Measurements from ENCODE around the gene MAP2K3. TPM values are rescaled to one million over a fixed set of nuclear protein-coding genes. Genes with fewer than 3 reads are reported as not detected.
A peak's percentile ranks its signal among the peaks of the same experiment; 100 is the strongest.

The MAP2K3 gene
- total RNA-seq, 4 donors from 2014 or later = 44.4 to 148 (median 59.6) TPM

GRCh38 chr17:21286066-21286770 is 1.7 kb downstream of the MAP2K3 start:
- no peaks in the 10 kb centered on the region for H3K9me3 ChIP-seq
- no peaks in the 10 kb centered on the region for H3K27me3 ChIP-seq
- in situ Hi-C loops (cut with MboI; ENCODE audit: low pct_ligation_motif_present in 1 of 4, low pct_unique_long_range_greater_than_20kb in 1 of 4, low sequenced_read_pairs in 3 of 4) (no loop called here), intact Hi-C loops (cut with DNase I; ENCODE audit: low total_unique reads) (loop anchor here (5.0 to 10.0 kb wide), 2 partner anchors 159 to 229 kb away; partner anchors contain the start of gene DHRS7B)
- peak overlapping the region; percentile 82 to 97 (median 92) for H3K4me3 ChIP-seq
- DNase-seq = peak; percentile 92
- H3K36me3 ChIP-seq = no peaks in the 10 kb centered on the region
- H3K27ac ChIP-seq = peak overlapping the region; percentile 98 to 99 (median 98)
- WGBS, 2 donors (ENCODE audit: low coverage in 1 of 2) = 0 to 3% methylated on average over 1 to 14 of the region's 16 CpGs
- TF ChIP-seq, protein P1, sequence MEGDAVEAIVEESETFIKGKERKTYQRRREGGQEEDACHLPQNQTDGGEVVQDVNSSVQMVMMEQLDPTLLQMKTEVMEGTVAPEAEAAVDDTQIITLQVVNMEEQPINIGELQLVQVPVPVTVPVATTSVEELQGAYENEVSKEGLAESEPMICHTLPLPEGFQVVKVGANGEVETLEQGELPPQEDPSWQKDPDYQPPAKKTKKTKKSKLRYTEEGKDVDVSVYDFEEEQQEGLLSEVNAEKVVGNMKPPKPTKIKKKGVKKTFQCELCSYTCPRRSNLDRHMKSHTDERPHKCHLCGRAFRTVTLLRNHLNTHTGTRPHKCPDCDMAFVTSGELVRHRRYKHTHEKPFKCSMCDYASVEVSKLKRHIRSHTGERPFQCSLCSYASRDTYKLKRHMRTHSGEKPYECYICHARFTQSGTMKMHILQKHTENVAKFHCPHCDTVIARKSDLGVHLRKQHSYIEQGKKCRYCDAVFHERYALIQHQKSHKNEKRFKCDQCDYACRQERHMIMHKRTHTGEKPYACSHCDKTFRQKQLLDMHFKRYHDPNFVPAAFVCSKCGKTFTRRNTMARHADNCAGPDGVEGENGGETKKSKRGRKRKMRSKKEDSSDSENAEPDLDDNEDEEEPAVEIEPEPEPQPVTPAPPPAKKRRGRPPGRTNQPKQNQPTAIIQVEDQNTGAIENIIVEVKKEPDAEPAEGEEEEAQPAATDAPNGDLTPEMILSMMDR (IDR thresholded peaks at IDR 0.05) = no peak
- TF ChIP-seq POLR2A (IDR thresholded peaks at IDR 0.05) (peak; percentile 87), POLR2AphosphoS5 (IDR thresholded peaks at IDR 0.05) (peak; percentile 86 to 91 (median 88)), EP300 (IDR thresholded peaks at IDR 0.05; ENCODE audit: low read depth) (no peak)
- H3K4me1 ChIP-seq = peaks cover 36 to 51% (median 49%) of the 10 kb centered on the region in 4 donors

GRCh38 chr17:21286909-21287702 is 2.6 kb downstream of the MAP2K3 start:
- TF ChIP-seq, protein P1 (IDR thresholded peaks at IDR 0.05) = no peak
- TF ChIP-seq EP300 (IDR thresholded peaks at IDR 0.05; ENCODE audit: low read depth) = no peak
- TF ChIP-seq POLR2AphosphoS5 (IDR thresholded peaks at IDR 0.05) = peak in 1 of 3 donors; percentile 21
- no peak for TF ChIP-seq POLR2A (IDR thresholded peaks at IDR 0.05)
- in situ Hi-C loops (cut with MboI; ENCODE audit: low pct_ligation_motif_present in 1 of 4, low pct_unique_long_range_greater_than_20kb in 1 of 4, low sequenced_read_pairs in 3 of 4) = no loop called here
- H3K27ac ChIP-seq = peak overlapping the region; percentile 98 to 99 (median 98)
- peaks cover 36 to 51% (median 49%) of the 10 kb centered on the region in 4 donors for H3K4me1 ChIP-seq
- 24 to 60% methylated on average over 1 to 9 of the region's 9 CpGs for WGBS, 2 donors (ENCODE audit: low coverage in 1 of 2)
- peak overlapping the region; percentile 15 to 97 (median 88) for H3K4me3 ChIP-seq
- DNase-seq = peak; percentile 81
- H3K36me3 ChIP-seq = no peaks in the 10 kb centered on the region
- intact Hi-C loops (cut with DNase I; ENCODE audit: low total_unique reads) = loop anchor here (5.0 to 10.0 kb wide), 2 partner anchors 160 to 228 kb away; partner anchors contain the start of gene DHRS7B
- no peaks in the 10 kb centered on the region for H3K9me3 ChIP-seq
- no peaks in the 10 kb centered on the region for H3K27me3 ChIP-seq

DNA sequence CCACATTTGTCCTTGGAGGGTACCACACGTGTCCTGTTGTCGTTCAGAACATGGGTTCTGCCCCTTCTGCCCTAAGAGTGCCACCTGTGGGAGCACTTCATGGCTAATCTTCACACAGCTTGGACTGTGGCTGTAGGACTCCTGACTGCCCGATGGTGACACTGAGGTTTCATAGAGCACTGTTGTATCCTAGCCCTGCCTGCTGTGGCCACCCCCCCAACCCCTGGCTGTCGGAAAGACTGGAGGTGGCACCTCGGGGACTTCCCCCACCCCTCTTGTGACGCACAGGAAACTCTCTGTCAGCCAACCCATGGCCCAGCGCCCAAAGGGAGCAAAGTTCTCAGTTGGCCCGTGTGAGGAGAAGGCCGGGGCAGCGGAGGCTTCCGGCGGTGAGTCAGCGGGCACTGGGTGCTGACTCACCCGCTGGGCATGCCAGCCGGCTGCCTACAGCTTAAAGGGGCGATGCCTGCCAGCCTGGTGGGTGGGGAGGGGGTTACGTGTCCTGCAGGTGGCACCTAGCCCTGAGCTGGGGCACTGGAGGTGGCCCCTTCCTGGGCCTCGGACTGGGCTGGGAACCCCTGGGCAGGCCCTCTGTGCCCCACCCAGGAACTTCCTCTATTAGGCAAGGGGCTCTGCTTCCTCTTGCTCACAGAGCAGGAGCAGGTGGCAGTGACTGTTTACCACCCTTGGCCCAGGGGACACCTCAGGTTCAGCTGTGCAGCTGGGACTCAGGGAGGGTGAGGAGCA is 3.4 kb downstream of the MAP2K3 start:
- no peaks in the 10 kb centered on the region for H3K9me3 ChIP-seq
- WGBS, 2 donors (ENCODE audit: low coverage in 1 of 2) = 1% methylated on average over 14 of the region's 18 CpGs; no CpG with 5 or more reads in 1 of the 2 donors
- peaks cover 36 to 51% (median 49%) of the 10 kb centered on the region in 4 donors for H3K4me1 ChIP-seq
- H3K27me3 ChIP-seq = no peaks in the 10 kb centered on the region
- H3K27ac ChIP-seq = peak overlapping the region; percentile 98 to 99 (median 98)
- in situ Hi-C loops (cut with MboI; ENCODE audit: low pct_ligation_motif_present in 1 of 4, low pct_unique_long_range_greater_than_20kb in 1 of 4, low sequenced_read_pairs in 3 of 4) = no loop called here
- intact Hi-C loops (cut with DNase I; ENCODE audit: low total_unique reads) = loop anchor here (5.0 to 10.0 kb wide), 2 partner anchors 161 to 227 kb away; partner anchors contain the start of gene DHRS7B
- TF ChIP-seq EP300 (IDR thresholded peaks at IDR 0.05; ENCODE audit: low read depth) = peak; percentile 73
- TF ChIP-seq POLR2A (IDR thresholded peaks at IDR 0.05) = peak; percentile 67
- TF ChIP-seq POLR2AphosphoS5 (IDR thresholded peaks at IDR 0.05) = peak; percentile 81 to 92 (median 90)
- TF ChIP-seq, protein P1 (IDR thresholded peaks at IDR 0.05) = no peak
- no peaks in the 10 kb centered on the region for H3K36me3 ChIP-seq
- H3K4me3 ChIP-seq = peak overlapping the region; percentile 15 to 97 (median 54)
- DNase-seq = peak; percentile 99

Data from transverse colon (tissue), 4 donors.